ENCODE data around the gene GALNT10. TPM values are rescaled to one million over a fixed set of nuclear protein-coding genes. Genes with fewer than 3 reads are reported as not detected.

GALNT10 gene
- polyA plus RNA-seq, 1 experiment = 93.1 TPM

GRCh38 chr5:154351566-154351965 lies 161.0 kb downstream of the GALNT10 start:
- H3K9me3 ChIP-seq (ENCODE audit: control insufficient read depth, insufficient read depth, low read length) = no peaks in the 10 kb centered on the region
- H3K27me3 ChIP-seq (ENCODE audit: control insufficient read depth, insufficient read depth, low read length) = no peaks in the 10 kb centered on the region
- no peak overlapping the region for H3K4me3 ChIP-seq (ENCODE audit: low read depth, low read length)
- ChIA-PET CTCF (no interaction called here), POLR2A (no interaction called here)
- TF ChIP-seq, protein P1, sequence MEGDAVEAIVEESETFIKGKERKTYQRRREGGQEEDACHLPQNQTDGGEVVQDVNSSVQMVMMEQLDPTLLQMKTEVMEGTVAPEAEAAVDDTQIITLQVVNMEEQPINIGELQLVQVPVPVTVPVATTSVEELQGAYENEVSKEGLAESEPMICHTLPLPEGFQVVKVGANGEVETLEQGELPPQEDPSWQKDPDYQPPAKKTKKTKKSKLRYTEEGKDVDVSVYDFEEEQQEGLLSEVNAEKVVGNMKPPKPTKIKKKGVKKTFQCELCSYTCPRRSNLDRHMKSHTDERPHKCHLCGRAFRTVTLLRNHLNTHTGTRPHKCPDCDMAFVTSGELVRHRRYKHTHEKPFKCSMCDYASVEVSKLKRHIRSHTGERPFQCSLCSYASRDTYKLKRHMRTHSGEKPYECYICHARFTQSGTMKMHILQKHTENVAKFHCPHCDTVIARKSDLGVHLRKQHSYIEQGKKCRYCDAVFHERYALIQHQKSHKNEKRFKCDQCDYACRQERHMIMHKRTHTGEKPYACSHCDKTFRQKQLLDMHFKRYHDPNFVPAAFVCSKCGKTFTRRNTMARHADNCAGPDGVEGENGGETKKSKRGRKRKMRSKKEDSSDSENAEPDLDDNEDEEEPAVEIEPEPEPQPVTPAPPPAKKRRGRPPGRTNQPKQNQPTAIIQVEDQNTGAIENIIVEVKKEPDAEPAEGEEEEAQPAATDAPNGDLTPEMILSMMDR (IDR thresholded peaks at IDR 0.05; ENCODE audit: low read depth, low read length) = no peak
- no peak for DNase-seq (ENCODE audit: low read depth, low spot score)
- no peak overlapping the region for H3K27ac ChIP-seq (ENCODE audit: low read depth, low read length)

- ChIA-PET CTCF (no interaction called here), POLR2A (no interaction called here)
- no peaks in the 10 kb centered on the region for H3K27me3 ChIP-seq (ENCODE audit: control insufficient read depth, insufficient read depth, low read length)
- TF ChIP-seq, protein P1 (IDR thresholded peaks at IDR 0.05; ENCODE audit: low read depth, low read length) = no peak
- no peaks in the 10 kb centered on the region for H3K9me3 ChIP-seq (ENCODE audit: control insufficient read depth, insufficient read depth, low read length)
- H3K4me3 ChIP-seq (ENCODE audit: low read depth, low read length) = no peak overlapping the region
- H3K27ac ChIP-seq (ENCODE audit: low read depth, low read length) = no peak overlapping the region
- no peak for DNase-seq (ENCODE audit: low read depth, low spot score)
Observed at GRCh38 chr5:154352960-154353548, 162.5 kb downstream of the GALNT10 start.

DNA sequence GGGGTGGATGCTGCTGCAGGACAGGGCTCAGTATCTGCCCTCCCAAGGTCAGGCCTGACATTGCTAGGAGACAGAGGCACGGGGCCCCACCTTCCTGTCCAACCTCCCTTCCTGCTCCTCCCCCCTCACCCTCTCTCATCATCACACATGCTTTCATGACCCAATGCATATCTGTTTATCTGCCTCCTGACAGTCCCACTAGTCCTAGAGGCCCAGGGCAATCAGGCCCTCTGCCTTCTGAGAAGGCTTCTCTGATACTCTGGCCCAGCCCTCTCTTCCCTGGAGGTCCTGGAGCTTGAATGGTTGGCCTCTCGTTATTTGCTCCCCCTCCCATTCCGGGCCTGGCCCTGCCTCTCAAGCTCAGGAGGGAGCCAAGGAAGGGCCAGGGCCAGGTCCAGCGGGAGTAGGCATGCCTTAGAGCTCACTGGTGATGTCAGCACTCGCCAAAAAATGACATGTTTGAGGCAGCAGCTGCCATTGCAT lies 164.6 kb downstream of the GALNT10 start:
- POLR2A ChIA-PET = no interaction called here
- H3K27me3 ChIP-seq (ENCODE audit: control insufficient read depth, insufficient read depth, low read length) = no peaks in the 10 kb centered on the region
- no peak for DNase-seq (ENCODE audit: low read depth, low spot score)
- no peaks in the 10 kb centered on the region for H3K9me3 ChIP-seq (ENCODE audit: control insufficient read depth, insufficient read depth, low read length)
- CTCF ChIA-PET = no interaction called here
- no peak overlapping the region for H3K27ac ChIP-seq (ENCODE audit: low read depth, low read length)
- no peak overlapping the region for H3K4me3 ChIP-seq (ENCODE audit: low read depth, low read length)
- TF ChIP-seq, protein P1 (IDR thresholded peaks at IDR 0.05; ENCODE audit: low read depth, low read length) = no peak

DNA sequence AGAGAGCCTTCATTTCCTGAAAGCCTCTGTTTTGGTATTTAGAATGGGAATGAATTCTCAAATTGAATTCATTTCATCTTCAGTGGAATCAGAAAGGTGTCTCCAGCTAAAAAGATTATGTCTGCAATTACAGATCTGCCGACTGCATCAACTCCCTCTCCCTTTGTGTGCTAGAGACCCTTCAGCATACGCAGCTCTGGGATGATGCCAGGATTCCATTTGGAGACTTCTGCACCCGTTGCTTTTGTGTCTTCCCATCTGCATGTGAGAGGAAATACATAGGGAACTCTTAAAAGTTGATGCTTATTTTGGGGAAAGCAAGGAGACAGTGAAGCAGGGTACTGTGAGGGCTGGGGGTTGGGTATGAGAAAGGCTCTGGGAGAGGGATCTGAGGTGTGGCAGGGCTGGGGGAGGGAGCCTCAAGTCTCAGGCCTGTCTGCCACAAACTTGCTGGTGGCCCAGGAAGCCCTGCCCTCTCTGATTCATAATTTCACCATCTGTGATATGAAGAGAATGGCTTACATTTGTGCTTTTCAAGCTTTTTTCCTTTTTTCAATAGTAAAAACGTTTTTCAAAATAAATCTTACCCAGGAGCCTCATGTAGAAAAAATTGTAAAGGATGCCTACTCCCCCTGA lies 165.6 kb downstream of the GALNT10 start:
- POLR2A ChIA-PET = no interaction called here
- Histone ChIP-seq H3K27me3 (ENCODE audit: control insufficient read depth, insufficient read depth, low read length) (no peaks in the 10 kb centered on the region), H3K9me3 (ENCODE audit: control insufficient read depth, insufficient read depth, low read length) (no peaks in the 10 kb centered on the region), H3K27ac (ENCODE audit: low read depth, low read length) (no peak overlapping the region), H3K4me3 (ENCODE audit: low read depth, low read length) (no peak overlapping the region)
- CTCF ChIA-PET = interaction anchor here (0.9 to 1.0 kb wide), 2 partner anchors 49 to 158 kb away, joined by 3 read pairs; no protein-coding TSS in a partner anchor
- DNase-seq (ENCODE audit: low read depth, low spot score) = no peak
- TF ChIP-seq, protein P1 (IDR thresholded peaks at IDR 0.05; ENCODE audit: low read depth, low read length) = no peak

GRCh38 chr5:154356958-154357357 lies 166.4 kb downstream of the GALNT10 start:
- no peak overlapping the region for H3K27ac ChIP-seq (ENCODE audit: low read depth, low read length)
- H3K27me3 ChIP-seq (ENCODE audit: control insufficient read depth, insufficient read depth, low read length) = no peaks in the 10 kb centered on the region
- ChIA-PET CTCF (no interaction called here), POLR2A (no interaction called here)
- no peak overlapping the region for H3K4me3 ChIP-seq (ENCODE audit: low read depth, low read length)
- DNase-seq (ENCODE audit: low read depth, low spot score) = no peak
- H3K9me3 ChIP-seq (ENCODE audit: control insufficient read depth, insufficient read depth, low read length) = no peaks in the 10 kb centered on the region
- TF ChIP-seq, protein P1 (IDR thresholded peaks at IDR 0.05; ENCODE audit: low read depth, low read length) = no peak
